NB4 (cell line): ENCODE measurements around the gene C16orf90.
"Not testable (repeated sequence)": the region's sequence is repeated elsewhere in the genome, so short reads cannot be mapped to it uniquely, and the experiment has no call there.

Experiments used
- DNase-seq: peaks from one replicate; pipeline ENCODE4 v3.0.0; 2010; ENCODE audit warnings: low read depth
- H3K4me3 ChIP-seq: one replicate; pipeline ENCODE4 v1.5.1; 2011; ENCODE audit warnings: mild to moderate bottlenecking, low read depth, low read length, moderate library complexity
- CTCF ChIP-seq: IDR thresholded peaks from one replicate; pipeline ENCODE4 v1.5.1; 2012; ENCODE audit warnings: low read depth, low read length
- MAX ChIP-seq: IDR thresholded peaks from 2 replicates; pipeline ENCODE4 v1.6.1; 2011; ENCODE audit warnings: low read depth, low read length
- MYC ChIP-seq: IDR thresholded peaks from 2 replicates; pipeline ENCODE4 v1.6.1; 2011; ENCODE audit warnings: low read depth, low read length
- POLR2A ChIP-seq: IDR thresholded peaks from 2 replicates; pipeline ENCODE4 v1.6.1; 2011; ENCODE audit warnings: mild to moderate bottlenecking; ENCODE audit not compliant: insufficient read length; ENCODE audit errors: extremely low read depth

C16orf90 gene

DNA sequence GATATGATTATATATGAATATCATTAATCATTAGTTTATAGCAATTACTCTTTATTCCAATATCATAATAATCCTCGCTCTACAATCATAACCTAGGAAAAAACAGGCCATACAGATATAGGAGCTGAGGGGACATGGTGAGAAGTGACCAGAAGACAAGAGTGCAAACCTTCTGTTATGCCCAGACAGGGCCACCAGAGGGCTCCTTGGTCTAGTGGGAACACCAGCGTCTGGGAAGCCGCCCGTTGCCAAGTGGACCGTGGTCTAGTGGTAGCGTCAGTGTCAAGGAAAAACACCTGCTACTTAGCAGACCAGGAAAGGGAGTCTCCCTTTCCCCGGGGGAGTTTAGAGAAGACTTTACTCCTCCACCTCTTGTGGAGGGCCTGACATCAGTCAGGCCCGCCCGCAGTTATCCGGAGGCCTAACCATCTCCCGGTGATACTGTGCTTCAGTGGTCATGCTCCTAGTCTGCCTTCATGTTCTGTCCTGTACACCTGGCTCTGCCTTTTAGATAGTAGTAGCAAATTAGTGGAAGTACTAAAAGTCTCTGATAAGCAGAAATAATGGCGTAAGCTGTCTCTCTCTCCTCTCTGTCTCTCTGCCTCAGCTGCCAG is 32.0 kb upstream of the C16orf90 start:
- DNase-seq, result peak; percentile 65
- peak; percentile 58 for TF ChIP-seq CTCF
- not testable (repeated sequence) for H3K4me3 ChIP-seq

GRCh38 chr16:3525951-3526350 is 30.7 kb upstream of the C16orf90 start:
- no peak for DNase-seq
- TF ChIP-seq MYC (no peak), POLR2A (no peak), CTCF (no peak), MAX (no peak)
- no peak overlapping the region for H3K4me3 ChIP-seq

DNA sequence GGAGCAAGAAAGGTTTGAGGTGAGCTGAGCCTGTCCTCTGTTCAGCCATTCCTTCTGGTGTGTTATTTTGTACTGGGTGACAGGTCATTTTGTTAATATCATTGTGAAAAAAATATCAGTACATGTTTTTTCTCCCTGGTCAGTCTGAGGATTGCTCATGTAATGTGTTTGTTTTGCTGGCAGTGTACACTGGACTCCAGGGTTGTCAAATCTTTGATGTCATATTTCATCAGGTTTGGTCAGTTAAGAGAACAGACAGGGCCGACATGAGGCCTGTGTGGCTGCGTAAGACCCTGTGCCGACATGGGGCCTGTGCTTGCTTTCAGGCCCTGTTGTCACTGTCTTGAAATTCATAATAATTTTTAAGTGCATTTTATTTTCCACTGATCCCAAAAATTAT is 28.0 kb upstream of the C16orf90 start:
- H3K4me3 ChIP-seq, result no peak overlapping the region
- TF ChIP-seq MAX (no peak), MYC (no peak), CTCF (no peak), POLR2A (no peak)
- DNase-seq, result no peak

DNA sequence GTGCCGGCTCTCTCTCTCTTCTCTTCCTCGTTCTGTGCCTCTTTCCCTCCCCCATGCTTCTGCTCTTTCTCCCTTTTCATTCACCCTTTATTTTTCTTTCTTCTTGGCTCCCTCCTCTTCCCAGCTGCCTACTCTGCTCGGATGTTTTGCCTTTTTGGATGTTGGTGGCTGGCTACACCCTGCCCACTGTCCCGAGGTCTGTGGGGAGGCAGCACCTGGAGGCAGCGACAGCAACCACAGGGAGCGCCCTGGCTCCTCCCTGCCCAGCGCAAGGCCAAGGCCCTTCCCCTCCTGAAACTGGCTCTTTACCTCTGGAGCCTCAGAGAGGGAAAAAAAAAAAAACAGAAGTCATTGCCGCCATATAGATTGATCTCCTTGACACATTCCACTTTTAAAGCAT is 25.6 kb upstream of the C16orf90 start:
- TF ChIP-seq POLR2A, result no peak
- DNase-seq, result no peak
- H3K4me3 ChIP-seq, result no peak overlapping the region

DNA sequence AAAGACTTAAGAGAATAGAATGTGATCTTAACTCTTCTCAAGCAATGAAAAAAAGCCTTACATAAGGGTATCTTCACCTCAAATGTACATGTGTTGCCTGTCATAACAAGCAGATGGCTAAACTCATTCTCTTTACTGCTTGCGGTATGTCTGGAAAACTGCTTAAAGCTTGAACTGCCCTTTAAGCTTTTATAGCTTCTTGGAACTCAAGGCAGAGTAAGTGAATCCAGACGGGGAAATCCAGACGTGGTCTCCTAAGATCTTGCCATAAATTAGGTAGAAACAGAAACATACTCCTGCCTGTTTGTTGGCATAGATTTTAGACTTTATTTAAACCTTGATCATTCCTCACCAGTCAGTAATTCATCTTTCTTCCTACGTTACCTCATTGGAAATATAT is 25.1 kb upstream of the C16orf90 start:
- no peak overlapping the region for H3K4me3 ChIP-seq
- TF ChIP-seq POLR2A (no peak), MAX (no peak), CTCF (no peak), MYC (no peak)
- no peak for DNase-seq

DNA sequence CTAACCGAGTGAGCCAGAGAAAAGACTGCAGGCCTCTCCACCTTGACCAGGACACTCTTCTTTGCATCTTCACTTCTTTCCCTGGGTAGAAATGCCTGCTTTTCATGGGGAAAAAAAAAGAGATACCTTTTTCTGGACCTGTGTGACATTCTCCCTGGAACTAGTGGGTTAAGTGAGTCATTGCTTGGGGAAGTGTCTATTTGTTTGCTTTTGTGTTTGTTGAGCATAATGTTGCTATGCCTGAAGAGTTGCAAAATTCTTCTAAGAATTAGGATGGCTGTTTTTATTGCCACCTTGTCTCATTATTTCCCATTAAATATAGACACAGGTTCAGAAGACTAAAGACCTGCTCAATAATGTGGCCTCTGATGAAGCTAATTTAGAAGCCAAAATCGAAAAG is 24.3 kb upstream of the C16orf90 start:
- no peak for TF ChIP-seq CTCF
- TF ChIP-seq MAX, result no peak
- TF ChIP-seq MYC, result no peak
- TF ChIP-seq POLR2A, result no peak
- H3K4me3 ChIP-seq, result no peak overlapping the region
- no peak for DNase-seq
